Stimulated activated CD8-positive, alpha-beta memory T cell treated with anti-CD3 and anti-CD28 coated beads, Interleukin-12 subunit alpha, Interleukin-12 subunit beta, amount 100 ng/mL, for 1 hour (primary cell): ENCODE data around the gene HRG.
"Not testable (repeated sequence)": the region's sequence is repeated elsewhere in the genome, so short reads cannot be mapped to it uniquely, and the experiment has no call there.

ENCODE experiments used
- DNase-seq: peaks from one replicate; pipeline ENCODE4 v3.0.0-alpha.2; 2020; ENCODE audit warnings: low read depth

HRG gene

DNA sequence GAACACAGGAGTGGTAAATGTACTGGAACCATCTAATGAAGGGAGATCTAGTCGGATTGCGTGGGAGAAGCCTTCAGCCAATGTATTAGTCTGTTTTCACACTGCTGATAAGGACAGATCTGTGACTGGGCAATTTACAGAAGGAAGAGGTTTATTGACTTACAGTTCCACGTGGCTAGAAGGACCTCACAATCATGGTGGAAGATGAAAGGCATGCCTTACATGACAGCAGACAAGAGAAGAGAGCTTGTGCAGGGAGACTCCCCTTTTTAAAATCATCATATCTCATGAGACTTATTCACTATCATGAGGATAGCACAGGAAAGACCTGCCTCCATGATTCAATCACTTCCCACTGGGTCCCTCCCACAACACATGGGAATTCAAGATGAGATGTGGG, 17.0 kb downstream of the HRG start:
- DNase-seq = no peak

DNA sequence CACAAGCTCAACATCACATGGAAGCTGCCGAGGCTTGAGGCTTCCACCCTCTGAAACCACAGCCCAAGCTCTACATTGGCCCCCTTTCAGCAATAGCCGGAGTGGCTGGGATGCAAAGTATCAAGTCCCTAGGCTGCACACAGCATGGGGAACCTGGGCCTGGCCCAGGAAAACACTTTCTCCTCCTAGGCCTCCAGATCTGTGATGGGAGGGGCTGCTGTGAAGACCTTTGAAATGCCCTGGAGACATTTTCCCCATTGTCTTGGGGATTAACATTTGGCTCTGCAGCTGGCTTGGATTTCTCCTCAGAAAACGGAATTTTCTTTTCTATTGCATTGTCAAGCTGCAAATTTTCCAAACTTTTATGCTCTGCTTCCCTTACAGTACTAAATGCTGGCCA, 18.2 kb downstream of the HRG start:
- DNase-seq = no peak

DNA sequence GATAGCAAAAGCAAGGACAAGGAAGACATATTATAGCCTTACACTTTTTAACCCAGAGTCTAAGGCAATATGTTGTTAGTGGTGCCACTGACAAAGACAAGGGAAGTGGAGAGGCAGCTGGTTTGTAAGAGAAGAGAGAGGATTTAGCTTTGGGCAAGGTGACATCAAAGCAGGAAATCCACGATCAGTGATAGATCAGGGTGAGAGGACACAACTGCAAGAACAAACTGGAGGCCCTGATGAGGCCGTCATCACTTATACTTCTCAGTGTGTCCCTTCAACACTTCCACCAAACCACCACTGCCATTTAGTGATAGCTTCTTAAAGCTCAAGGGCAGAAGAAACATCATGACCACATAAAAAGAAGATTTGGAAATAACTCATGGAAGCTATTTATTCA, 20.7 kb downstream of the HRG start:
- not testable (repeated sequence) for DNase-seq

DNA sequence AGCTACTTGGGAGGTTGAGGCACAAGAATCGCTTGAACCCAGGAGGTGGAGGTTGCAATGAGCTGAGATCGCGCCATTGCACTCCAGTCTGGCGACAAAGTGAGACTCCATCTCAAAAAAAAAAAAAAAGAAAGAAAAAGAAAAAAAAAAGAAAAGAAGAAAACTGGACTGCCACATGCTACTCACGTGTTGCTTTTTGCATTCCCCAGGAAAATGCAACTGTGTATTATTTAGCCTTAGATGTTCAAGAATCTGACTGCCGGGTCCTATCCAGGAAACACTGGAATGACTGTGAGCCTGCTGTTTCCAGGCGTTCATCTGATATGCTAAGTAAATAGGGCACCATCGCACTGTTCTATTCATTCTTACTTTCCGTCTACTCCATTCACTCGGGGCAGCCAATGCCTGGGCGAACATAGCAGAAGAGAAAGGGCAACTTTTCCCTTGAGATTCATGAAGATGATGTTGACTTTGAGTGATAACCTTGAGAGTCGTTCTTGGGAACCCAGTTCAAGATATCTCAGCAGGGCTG, 21.4 kb downstream of the HRG start:
- DNase-seq = no peak

DNA sequence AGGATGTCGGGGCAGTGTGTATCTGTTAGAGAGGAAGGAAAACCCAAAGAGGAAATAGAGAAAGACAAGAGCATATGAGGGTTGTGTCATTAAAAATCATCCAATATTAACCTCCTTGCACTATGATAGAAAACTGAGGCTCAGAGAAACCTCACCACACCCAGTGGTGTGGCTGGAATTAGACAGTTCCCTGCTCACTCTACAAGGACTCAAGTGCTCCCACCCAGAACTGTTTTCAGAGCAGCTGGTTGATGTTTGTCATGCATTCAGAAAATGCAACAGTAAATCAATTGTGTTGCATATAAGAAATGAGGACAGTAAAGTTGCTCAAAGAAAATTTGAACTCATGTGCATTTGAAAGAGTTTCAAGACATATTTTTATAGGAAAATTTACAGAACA, 24.5 kb downstream of the HRG start:
- not testable (repeated sequence) for DNase-seq

DNA sequence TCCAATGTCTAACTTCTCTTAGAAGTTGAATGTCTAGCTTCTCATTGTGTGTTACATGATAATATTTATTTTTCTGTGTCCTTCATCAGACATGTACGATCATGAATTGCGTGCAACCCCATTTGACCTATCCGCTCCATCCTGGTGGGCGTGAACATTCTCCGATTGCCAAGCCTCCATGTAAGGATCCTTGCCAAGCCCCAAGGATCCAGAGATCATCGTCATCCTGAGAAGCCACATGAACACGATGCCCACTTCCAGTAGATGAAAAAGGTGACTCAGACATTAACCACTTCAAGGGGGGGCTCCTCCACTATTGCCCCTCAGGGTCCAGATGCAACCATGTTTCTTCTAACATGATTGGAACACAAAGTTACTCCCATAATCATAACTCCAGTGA, 25.9 kb downstream of the HRG start:
- no peak for DNase-seq

DNA sequence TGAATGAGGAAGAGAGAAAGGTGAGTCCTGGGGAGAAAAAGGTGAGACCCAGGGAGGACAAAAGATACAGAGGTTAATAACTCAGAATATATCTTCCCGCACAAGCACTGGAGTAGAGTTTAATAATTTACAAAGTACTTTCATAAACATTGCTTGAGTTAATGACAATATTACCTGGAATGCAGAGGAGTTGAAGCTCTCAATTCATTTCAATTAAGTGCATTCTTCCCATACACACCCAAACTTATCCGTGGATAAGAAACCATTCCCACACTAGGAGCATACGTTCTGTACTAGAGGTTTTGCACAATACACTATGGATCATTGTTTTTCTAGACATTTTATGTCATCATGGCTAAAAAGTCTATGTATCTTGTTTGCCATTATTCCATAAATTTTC, 28.0 kb downstream of the HRG start:
- DNase-seq = no peak

DNA sequence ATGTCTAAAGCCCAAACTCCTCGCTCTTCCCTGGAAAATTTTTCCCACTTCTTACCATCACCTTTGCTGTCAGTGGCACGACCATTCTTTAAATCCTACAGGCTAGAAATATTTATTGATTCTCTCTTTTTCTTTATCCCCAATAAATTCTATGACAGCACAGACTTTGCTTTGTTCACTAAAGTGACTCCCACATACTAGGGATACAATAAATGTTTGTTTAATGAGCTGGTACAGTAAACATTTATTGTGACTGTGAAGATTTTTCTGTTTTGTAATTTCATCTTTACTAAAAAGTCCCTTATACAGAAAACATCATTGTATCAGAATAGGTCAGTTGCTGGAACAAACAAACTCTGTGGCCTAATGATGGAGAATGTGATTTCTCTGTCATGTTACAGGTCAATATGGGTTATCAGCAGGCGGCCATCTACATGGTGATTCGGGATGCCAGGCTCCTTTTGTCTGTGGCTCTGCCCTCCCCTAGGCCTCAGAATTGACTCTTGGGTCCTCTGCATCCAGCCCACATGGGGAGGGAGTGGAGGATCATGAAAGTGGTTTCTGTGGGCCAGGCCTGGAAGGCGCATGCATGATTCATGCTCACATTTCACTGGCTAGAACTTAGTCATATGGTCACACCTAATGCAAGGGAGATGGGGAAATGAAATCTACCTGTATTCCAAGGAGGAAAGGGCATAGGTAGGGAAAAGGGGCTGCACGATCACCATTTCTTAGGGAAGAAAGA, 28.6 kb downstream of the HRG start:
- DNase-seq = no peak

DNA sequence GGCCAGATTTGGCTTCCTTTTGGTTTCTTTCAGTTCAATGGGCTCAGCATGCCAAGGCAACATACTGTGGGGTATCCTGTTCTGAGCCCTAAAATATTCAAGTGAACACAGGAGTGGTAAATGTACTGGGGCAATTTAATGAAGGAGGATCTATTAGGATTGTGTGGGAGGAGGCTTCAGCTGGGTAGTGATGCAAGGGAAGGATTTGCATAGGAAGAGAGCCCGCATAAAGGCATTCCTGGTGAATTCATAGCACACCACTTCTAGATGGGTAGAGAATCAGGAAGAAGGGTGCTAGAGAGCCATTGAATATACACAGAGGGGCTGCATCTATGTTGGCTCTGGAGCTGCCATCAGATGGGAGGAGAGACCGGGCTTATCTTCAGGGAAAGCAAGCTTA, 30.7 kb downstream of the HRG start:
- DNase-seq = no peak

DNA sequence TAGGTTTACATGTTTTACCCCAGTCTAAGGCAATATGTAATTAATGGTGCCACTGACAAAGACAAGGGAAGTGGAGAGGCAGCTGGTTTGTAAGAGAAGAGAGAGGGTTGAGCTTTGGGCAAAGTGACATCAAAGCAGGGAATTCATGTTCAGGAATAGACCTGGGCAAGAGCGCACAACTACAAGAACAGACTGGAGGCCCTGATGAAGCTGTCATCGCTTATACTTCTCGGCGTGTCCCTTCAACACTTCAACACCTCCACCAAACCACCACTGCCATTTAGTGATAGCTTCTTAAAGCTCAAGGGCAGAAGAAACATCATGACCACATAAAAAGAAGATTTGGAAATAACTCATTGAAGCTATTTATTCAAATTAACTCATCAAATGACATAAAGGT, 31.7 kb downstream of the HRG start:
- no peak for DNase-seq

DNA sequence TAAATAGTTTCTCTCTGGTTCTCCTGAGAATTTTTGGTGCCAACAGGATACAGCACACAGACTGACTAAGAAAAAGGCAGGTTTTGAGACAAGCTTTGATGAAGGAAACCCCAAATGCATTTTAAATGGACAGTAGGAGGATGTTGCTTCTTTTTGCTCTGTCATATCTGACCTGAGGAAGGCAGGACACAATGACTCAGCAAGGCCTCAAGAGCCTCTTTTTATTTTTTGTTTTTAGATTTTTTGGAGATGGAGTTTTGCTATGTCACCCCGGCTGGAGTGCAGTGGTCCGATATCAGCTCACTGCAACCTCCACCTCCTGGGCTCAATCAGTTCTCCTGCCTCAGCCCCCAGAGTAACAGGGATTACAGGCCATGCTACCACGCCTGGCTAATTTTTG, 34.5 kb downstream of the HRG start:
- DNase-seq = no peak

DNA sequence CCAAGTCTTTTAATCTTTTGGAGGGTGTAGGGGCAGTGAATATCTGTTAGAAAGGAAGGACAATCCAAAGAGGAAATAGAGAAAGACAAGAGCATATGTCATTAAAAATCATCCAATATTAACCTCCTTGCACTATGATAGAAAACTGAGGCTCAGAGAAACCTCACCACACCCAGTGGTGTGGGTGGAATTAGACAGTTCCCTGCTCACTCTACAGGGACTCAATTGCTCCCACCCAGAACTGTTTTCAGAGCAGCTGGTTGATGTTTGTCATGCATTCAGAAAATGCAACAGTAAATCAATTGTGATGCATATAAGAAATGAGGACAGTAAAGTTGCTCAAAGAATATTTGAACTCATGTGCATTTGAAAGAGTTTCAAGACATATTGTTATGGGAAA, 36.6 kb downstream of the HRG start:
- DNase-seq = not testable (repeated sequence)

DNA sequence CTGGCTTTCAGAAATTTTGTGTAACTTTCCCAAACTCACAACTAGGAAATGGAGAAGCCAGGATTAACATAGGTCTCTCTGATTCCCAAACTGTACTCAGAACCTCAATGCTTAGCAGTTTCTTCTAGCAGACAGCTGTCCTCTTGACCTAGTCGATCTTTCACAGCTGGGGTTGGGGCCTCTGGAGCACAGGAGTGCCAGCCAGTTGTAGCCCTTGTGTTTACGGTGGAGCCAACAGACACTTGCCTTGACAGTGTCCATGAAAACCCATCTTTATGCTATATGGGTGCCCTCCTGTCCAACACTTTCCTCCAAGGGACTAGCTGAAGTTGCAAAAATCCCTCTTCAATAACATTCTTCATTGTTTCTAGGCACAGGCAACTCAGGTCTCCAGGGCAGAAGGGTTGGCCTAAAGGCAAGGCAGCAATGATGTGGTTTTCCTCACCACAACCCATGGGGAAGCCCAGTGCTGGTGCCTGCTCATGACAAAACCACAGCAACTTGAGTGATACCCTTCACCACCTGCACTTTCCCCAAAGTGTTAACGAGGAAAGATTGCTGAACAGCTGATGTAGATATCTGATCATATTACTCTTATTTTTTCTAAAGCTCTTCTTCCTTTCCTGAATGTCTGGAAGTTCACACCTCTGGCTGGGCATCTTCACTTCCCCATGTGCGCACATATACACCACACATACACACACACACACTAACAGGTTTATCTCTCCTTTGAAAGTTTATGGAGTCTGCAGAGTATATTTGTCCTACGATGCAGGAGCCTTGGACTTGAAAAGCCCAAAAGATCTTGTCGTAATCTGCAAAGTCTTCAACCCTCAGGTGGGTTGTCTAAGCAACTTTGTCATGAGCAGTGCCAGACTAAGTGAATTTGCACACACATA, 40.3 kb downstream of the HRG start:
- no peak for DNase-seq

DNA sequence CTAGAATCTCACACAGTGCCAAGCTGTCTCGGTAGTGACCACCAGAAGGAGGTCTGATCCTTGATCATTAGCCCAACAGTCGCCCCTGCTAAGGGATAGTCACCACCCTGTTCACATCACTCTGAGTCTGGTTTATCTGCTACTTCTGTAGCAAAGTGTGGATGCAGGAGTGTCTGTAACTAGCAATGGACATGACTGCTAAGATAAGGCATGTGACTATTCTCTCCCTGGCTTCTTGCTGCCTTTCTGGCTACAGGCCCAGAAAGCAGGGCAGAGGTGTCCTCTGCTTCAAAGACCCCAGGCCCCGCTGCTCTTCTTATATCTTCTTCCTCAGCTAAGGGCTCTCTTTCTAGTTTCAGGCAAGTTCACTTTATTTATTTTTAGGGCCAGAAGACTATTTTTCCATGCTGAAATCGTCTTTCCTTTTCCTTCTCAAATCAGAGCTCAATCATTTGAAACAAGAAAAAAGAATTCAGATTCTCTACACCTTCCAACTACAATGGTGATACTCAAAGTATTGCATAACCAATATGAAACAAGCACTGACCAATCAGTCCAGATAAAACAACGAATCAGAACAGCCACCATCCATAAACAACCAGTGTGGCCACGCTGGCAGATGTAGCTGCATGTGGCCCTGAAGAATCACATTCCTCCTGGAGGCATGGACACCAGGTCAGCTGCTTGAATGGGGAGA, 43.3 kb downstream of the HRG start:
- DNase-seq = no peak

DNA sequence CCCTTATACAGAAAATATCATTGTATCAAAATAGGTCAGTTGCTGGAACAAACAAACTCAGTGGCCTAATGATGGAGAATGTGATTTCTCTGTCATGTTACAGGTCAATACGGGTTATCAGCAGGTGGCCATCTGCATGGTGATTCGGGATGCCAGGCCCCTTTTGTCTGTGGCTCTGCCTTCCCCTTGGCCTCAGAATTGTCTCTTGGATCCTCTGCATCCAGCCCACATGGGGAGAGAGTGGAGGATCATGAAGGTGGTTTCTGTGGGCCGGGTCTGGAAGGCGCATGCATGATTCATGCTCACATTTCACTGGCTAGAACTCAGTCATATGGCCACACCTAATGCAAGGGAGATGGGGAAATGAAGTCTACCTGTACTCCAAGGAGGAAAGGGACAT, 44.9 kb downstream of the HRG start:
- not testable (repeated sequence) for DNase-seq

DNA sequence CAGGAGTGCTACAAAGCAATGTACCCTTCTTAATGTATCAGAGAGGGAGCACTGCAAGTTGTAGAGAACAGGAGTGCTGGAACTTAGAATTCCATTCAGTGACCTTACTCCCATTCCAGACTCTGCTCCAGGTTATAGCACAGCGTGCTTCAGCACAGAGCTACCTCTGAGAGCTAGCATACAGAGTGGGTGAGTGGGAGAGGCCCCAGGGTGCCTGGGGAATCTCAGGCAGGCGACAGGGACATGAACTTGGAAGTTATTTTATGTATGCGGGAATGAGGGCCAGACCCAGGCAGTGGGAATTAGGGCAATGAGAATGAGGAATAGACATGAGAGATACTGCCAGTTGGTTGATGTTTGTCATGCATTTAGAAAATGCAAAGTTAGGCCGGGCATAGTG, 47.7 kb downstream of the HRG start:
- no peak for DNase-seq

DNA sequence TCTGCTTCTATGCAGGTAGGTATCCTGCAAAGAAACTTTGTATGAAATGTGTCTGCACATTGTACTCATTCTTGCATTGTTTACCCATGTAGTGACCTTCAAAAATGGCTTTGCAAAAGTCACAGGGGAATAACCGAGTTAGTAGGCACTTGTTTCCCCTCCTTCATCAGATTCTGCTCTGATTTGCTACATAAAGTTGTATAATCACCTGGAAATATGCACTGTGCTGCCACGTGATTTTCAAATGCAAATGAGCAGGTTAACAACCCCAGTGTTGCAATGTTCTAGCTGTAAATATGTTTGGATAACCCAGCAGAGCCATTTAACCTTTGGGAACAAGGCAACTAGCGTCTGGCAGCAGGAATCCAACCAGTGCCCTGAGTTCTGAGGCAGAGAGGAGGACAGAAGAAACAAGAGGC, 51.2 kb downstream of the HRG start, which contains the start of gene KNG1:
KNG1 (plus strand) TSS at position 321 of the 419 bp plus-strand sequence. CDS start 184 bp downstream, outside the sequence.
- no peak for DNase-seq

DNA sequence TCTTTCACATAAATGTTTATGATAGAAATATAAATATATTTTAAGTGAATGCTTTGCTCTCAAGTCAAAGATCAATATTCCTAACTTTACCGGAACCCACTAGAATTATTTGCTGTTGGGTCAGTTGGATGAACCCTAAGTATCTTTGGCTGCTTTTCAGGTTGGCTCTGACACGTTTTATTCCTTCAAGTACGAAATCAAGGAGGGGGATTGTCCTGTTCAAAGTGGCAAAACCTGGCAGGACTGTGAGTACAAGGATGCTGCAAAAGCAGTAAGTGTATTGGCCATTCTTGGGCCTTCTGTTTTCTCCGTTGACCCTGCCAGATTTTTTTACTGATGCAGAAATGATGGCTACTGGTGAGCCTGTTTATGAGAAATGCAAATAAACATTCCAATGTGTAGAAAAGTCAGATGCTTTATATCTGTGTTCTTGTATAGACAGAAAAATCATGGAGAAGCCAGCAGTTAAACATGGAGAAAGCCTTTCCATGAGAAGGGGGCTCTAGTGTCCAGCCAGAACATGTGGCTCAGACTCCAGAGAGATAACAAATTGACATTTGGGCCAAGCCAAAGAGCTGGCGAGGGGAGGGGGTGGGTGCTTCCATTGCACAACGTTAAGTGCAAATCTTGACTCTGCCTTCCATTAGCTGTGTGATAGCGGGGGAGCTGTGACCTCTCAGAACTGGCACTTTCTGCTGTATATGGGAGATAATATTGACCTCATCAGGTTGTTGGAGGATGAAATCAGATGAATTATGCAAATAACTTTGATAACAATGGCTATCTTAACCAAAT, 54.3 kb downstream of the HRG start:
- no peak for DNase-seq

DNA sequence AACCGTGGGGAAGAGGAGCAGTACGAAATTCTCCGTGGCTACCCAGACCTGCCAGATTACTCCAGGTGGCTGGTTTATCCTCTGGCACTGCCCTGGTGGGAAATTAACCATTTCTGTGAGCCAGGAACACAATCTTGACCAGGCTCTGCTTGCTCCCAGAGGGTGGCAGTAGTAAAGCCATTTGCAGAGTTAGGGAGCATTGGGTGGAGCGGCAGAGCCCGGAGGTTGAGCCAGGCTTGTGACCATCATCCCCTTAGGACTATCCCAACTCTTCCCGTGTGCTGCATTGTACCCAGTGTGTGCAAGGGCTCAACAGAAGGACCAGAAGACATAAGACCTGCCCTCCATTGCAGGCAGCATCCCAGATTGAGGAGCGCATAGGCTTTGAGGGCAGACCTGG, 56.6 kb downstream of the HRG start:
- DNase-seq = no peak

DNA sequence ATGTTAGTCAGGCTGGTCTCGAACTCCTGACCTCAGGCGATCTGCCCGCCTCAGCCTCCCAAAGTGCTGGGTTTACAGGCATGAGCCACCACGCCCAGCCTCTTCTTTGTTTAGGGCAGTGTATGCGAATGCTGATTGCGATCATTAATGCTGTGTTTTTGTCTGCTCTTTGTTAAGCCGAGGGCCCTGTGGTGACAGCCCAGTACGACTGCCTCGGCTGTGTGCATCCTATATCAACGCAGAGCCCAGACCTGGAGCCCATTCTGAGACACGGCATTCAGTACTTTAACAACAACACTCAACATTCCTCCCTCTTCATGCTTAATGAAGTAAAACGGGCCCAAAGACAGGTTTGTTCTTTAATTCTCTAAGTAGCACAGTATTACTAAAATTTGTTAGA, 59.1 kb downstream of the HRG start:
- DNase-seq = no peak
